COLO829 (cell line): Measurements from ENCODE around the gene FHOD3.

Experiments
- DNase-seq: peaks from one replicate; pipeline ENCODE4 v3.0.0; 2012; ENCODE audit warnings: low spot score

Gene FHOD3

DNA sequence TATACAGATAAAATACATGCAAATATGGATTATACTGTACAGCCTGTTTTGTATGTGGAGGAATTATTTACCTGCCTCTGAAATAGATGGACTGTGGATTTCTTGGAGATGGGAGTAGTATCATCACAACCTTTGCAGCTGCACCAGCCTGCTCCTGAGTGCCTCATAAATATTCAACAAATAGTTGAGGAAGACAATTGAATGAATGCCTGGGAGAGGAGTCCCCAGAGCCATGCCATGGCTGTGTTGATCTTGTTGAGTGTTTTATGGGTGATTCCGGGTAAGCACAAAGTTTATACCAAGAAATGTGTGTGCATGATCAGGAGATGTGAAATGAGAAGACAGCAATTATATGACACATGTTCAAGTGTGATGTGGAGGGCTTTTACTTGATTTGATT is 225.0 kb downstream of the FHOD3 start:
- DNase-seq = no peak

DNA sequence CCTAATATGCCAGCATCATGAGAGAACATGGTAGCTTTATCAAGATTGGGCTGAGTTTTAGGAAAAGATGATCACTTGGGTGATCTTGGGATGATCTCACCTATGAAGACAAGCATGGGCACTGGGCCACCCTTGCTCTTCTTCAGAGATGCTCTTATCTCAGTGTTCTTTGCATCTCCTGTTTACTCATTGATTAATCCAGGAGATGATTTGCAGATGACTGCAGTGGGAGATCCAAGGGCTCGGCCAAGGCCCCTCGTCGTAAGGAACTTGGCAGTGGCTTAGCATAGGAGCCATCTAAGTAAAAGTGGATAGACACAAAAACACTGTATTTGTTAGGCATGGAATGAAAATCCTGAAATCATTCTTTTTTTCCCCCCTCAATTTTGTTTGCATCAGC is 228.4 kb downstream of the FHOD3 start:
- no peak for DNase-seq

DNA sequence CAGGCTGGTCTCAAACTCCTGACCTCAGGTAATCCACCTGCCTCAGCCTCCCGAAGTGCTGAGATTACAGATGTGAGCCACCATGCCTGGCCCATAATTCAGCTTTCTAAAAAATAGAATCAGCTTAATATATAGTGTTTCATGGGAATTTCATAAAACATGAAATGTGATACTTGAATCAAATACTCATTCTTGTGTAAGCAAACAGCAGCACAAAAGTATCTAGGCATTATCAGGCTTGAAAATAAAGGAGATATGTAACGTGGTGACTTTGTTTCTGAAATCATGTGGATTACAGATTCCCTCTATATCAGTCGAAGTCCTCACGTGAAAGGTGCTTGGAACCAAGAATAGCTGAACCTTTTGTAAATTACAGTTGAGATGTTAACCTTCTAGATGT is 229.1 kb downstream of the FHOD3 start:
- DNase-seq = no peak

DNA sequence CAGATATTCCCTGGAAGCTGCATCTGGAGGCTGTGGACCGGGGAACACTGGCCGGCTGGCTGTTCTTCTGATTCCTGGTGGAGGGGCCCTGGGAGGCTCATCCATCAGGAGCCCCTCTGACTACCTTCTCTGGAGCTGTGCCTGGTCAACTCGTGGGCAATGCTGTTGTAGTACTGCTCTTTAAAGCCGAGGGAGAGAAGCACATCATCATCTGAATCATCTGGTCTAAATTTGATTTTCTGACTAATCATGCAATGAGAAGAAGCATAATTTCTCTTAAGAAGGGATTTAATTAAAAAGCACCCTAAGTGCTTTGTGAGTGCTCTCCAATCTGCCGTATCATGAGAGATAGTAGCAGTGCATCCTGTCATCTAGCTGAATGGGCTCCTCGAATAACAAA is 229.5 kb downstream of the FHOD3 start:
- DNase-seq = no peak

DNA sequence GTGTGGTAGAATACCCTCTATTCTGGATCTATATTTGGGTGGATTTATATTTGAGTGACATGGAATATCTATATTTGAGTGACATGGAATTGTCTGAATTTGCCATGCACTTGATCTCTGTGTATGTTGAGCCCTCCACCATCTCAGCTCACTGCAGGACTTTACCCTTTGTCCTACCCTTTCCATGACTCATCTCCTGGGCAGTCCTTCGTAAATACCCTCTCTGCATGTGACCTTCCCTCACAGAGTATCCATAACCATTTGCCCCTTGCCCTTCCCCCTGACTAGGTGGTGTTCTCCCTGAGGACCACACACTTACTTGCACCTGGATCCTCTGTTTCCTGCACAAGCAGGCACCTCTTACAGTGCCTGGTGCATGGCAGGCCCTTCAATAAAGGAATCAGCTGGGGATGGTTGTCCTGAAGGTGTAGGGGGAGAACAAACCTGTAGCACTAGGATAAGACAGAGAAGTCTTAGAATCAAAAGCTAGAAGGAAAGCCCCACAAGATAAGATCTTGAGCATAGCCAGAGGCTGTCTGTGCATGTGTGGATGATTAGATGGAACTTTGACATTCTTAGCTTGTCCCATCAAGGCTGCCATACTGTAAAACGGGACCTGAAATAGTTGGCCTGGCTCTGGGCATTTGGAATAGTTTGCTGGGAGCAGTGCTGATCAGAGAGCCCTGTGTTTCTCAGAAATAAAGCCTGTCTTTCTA is 230.4 kb downstream of the FHOD3 start:
- no peak for DNase-seq

DNA sequence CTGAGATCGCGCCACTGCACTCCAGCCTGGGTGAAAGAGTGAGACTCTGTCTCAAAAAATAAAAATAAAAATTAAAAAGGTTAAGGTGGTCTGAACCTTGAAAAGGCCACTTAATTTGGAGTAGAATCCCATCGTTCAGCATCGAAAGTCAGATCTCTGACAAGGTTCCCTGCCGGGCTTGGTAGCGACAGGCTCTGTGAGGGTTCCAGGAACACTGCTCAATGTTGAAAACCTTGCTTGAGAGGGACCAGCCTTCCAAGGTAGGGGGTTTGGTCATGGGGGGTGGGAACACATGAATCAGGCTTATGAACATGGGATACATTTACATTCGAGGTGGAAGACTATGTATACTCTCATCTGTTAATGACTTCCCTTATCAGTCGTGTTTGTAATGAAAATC is 232.2 kb downstream of the FHOD3 start:
- no peak for DNase-seq

DNA sequence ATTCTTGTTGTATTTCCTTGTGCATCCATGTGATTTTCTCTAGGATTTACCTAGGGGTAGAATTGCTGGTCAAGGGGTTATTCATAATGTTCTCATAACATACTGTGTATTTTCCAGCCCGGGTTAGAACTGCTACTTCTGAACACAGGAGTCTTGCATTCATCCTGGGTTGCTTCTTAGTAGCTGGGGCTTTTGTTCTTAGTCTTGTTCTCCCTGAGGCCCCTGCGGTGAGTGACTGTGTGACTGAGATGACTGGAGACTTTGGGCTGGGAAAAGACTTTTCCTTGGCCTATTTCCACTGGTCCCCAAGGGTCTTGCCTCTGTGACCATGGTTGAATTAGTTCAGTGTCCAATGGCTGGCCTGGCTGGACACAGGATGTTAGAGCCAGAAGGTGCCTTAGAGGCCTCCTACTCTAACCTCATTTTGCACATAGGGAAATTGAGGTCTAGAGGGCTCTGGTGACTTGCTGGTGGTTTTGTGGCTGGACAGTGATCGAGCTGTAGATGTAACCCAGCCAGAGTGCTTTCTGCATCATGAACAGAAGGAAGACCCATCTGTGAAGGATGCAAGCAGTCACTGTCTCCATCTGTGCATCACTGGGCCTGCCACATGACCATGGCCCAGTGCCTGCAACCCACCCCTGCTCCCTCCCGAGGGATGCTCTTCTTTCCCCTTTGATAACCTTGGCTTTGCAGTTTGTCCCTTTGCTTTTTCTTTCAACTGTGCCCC is 233.3 kb downstream of the FHOD3 start:
- no peak for DNase-seq

DNA sequence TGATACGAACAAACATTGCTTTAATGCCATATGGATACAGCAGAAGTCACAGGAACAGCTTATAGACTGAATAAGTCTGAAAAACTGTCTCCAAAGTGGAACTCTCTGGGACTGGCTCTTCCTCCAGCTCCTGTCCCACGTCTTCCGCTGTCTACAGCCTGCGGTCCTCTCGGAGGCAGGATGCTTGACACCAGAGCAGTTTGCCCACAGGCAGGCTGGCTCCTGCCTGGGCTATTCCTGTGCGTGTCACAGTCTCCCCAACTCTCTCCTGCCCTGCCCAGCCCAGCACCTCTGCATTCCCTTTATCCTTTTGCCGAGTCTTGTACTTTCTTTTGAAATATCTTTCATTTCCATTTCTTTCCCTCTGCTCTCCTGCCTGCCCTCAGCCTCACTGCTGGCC is 234.1 kb downstream of the FHOD3 start:
- no peak for DNase-seq

DNA sequence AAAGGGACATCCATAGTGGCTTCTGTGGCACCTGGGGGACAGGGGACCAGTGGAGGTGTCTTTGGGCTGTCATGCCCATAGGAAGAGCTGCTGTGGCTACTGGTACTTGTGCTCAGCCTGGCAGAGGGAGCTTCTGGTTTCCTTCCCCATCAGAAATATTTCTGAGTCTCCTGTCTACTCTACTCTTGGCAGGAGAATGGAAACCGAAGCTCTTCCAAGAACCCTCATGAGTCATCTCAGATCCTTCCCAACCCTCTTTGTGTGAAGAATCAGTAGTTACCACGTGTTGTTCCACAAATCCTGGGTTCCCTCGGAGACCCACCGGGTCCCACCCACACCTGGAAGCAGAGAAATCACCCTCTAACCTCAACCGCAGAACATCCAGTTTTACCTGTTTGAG is 234.9 kb downstream of the FHOD3 start:
- DNase-seq = no peak

DNA sequence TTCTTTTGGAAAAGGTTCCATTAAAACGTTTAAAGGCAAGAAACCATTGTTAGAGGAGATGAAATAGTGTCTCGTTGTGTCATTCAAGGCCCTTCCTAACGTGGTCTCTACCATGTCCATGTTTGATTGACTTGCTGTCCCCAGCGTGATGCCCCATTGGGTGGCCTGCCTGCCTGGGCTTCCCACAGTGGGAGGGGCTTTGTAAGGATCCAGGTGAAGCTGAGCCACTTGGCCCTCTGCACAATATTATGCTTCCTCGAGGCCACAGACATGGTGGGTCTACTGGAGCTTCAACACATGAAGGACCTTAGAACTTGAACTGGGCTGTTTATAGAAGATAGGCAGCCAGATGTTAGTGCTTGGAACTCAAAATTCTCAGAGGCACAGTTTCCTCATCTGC is 235.3 kb downstream of the FHOD3 start:
- no peak for DNase-seq

DNA sequence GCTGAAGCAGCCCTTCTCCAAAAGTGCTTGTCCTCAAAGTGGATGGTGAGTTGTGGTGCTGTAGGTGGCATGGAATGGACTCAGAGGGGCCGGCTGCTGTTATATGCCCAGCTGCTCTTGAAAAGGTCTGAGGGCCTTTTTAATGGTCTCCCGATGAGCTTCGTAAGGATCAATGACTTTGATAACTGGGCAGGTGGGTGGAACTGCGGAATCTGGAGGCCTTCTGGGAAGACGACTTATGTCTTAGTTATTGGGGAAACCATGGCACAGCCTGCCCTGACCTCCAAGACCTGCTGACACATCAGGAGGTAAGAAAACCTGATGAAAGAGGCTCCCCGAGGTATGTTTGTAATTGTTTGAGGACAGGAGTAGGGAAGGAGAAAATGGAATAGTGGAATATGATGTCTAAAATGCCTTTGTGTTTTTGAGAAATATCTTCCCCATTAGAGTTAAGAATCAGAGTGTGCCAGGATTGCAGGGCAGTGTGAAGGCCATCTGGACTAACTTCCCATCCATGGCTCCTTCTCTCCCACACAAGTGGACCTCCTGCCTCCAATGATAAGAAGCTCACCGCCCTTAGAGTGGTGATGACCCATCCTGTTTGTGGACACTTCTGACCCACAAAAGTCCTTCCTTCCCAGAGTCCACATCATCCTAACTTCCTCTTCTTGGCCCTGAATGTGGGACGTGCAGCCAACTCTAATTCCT is 236.1 kb downstream of the FHOD3 start:
- DNase-seq = no peak

DNA sequence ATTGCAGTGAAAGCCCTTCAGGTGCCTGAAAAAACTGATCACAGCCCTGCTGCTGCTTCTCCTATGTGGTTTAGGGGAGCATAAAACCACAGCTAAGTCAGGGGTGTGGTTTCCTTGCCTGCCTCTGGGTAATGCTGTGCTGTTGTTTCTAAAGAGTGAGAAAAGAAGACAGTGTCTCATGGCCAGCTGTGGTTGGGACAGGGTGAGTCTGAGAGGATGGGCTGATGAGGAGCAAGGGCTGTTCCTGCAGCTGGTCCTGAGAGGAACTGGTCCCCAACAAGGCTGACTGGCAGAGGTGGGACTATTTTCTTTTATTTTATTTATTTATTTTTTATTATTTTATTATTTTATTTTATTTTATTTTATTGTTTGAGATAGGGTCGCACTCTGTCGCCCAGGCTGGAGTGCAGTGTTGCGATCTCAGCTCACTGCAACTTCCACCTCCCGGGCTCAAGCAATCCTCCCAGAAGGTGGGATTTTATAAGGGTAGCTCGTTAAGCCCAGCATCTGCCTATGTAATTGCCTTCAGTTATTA is 236.7 kb downstream of the FHOD3 start:
- DNase-seq = no peak

DNA sequence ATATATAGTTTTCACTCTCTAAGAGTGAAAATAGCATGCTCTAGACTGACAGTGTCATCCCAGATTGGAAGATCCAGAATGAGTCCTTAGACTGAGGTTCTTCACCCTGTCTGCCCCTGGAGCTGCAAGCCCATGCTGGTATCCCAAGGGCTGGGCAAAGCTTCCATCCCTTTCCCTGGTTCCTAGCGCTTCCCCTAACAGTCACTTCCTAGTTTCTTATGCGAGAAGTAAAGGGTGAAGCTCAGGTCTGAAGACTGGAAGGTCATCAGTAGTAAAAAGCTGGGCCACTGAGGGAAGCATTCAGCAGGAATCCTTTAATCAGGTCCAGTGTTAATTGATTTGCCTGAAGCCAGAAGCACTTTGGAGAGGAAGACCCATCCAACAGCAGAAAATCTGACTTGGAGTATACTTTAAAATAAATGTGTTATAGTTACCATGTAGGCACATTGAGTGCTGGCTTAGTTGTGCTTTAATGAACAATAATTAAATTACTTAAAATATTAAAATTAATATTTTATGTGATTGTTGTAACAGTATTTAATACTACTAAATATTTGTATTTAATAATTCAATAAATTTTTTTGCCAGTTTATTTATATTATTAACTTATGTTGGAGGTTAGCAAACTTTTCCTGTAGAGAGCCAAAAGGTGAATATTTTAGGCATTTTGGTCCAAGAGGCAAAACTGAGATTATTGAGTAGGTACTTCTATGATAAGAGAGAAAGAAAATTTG is 237.9 kb downstream of the FHOD3 start:
- no peak for DNase-seq

DNA sequence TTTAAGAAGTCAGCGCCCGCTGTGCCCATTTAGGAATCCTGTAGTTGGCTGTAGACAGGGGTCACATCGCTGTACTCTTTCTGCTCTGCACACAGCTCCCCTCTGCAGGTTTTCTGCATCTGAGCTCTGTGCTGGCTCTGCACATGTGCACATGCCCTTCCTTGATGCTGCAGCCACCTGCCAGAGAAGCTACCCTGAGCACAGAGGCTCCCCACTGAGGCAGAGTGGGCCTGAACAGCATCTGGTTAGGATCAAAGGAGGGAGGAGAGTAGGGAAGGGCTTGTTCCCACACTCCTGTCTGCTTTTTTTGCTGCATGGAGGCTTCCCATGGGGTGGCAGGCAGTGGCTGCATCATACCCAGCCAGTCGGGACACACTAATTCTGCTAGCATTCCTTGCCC is 238.9 kb downstream of the FHOD3 start:
- no peak for DNase-seq

DNA sequence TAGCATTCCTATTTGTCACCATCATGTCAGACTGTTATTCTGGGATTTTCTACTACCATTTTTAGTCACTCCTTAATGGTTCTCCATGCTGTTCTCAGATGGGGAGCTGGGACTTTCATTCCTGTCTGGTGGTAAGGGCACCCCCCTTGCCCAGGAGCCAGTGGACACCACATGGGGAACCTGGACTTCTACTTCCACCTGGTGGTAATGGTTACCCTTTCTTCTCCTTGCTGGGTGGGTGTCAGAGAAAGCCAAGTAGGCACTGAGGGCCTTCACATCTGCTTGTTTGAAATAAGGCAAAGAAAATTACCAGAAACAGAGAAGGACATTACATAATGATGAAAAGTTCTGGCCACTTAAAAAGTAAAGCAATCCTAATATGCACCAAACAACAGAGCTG is 239.8 kb downstream of the FHOD3 start:
- no peak for DNase-seq

DNA sequence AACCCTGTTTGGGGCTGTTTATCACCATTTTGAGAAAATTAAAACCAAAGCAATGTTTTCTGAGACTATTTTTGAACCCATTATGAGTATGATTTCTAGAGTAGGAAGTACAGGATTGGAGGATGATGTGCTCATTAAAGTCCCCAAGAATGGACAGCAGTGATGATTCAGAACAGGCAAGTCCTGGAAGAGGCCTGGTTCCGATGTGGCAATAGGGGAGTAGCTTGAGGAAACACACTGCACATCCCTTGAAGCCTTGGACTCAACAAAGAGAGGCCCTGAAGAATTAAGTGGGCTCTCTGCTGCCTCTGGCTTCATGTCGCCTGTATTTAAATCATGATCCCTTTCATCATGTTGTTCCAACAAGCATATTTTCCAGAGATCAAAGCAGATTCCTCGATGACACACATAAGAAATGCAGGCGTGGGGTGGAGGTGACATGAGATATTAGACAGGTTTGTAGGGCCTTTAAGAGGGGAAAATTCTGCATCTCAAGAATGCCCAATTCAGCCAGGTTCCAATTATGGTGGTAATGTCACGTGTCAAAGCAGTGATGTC is 242.2 kb downstream of the FHOD3 start:
- no peak for DNase-seq

DNA sequence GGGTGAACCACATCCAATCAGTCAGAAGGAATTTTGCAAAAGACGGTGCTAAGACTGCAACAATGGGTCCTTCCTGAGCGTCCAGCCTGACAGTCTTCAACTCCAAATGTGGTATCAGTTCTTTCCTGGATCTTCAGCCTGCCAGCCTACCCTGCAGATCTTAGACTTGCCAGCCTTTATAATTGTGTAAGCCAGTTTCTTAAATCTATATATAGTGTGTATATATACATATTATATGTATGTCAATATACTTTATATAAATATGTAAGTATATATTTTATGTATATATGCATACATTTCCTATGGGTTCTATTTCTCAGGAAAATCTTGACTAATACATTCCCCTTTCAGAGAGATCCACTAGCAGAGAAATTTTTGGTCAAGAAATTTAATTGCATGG is 245.5 kb downstream of the FHOD3 start:
- DNase-seq = no peak

DNA sequence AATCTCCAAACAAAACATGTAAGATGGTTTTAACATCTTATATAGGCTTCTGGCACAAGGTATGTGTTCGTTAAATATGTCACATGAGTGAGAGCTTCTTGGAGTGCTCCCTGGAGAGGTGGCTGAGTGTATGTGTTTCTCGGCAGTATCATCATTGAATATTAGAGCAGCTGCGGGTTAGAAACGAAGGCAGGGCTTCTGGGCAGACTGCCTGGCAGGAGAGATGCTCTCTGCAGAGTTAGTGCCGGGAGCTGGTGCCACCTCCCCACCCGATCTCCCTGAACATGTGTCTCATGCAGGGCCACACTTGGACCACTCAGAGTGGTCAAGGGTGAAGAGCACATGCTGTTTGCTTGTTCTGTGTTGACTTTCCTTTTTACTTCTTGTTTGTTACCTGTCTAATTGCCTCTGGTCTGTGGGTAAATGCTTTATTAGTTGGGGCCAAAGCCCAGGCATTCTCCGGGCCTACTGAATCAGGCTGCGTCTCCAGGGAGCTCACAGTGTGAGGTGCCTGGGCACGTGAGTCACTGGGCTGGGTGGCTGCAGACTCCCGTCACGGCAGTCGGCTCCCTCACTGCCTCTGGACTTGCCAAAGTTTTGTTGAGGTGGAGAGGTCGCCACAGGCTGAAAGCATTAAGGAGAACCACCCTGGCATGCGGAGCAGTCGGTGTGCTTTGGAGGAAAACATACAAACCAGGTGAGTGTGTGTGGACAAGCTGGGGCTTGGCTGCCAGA is 246.6 kb downstream of the FHOD3 start:
- no peak for DNase-seq

DNA sequence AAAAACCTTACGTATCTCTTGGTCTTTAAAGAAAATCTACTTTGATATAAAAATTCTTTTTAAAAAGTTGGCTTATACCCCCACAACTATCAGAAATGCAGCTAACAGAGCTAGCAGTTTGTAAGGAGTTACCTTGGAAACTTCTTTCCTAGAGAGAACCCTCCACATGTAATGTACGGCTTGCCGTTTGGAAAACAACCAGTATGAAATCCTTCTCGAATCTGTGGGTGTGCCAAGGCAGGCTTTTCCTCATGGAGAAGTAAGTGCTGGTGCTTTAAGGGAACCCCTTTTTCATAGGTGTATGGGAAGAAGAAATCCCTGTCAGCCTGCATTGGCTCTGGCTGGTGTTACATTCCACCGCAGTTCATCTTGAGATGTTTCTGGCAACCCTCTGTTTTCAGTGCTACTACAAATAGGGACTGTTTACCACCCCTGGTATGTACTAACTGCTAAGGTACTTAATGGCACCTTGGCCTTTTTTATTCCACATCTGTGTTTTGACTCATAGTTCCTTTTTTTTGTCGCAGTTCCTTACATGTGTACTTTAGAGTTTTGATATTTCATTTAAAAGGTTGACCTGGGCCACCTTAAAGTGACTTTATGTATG is 248.4 kb downstream of the FHOD3 start:
- no peak for DNase-seq

DNA sequence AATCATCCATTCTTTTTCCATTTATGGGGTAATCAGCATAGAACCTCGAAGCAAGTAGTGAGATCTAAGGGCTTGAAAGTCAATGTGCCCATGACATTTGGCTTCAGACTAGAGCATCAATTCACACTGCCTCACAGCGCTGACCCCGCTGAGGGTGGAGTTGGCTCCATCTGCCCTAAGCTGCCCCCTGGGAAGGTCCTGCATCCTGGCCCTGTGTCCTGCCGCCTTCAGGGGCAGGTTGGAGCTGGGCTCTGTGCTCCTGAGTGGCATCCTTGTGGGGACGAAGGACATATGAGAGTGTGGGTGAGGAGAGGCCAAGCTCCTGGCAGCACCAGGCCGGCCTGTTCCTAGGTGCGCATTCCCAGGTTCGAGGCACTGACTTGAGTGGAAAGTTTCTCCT is 249.4 kb downstream of the FHOD3 start:
- no peak for DNase-seq

DNA sequence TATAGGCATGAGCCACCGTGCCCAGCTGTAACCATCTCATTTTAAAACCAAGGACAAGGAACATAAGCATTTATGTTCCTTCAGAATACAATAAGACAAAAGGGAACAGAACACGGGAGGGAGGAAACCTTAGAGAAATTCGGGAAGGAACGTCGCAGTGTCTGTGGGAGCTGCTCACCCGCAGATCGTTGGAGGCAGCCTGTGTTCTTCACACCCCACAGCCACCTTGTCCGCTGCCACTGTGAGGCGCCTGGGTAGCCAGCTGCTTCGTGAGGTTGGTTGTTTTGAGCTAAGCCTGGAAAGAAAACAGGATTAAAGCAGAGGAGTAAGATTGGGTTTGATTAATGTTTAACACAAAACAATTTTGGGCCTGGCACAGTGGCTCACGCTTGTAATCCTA is 250.0 kb downstream of the FHOD3 start:
- no peak for DNase-seq
